NB4 (cell line): ENCODE measurements around the gene GNA14.
"Not testable (repeated sequence)": the region's sequence is repeated elsewhere in the genome, so short reads cannot be mapped to it uniquely, and the experiment has no call there.

Source experiments
- MAX ChIP-seq: IDR thresholded peaks from 2 replicates; pipeline ENCODE4 v1.6.1; 2011; ENCODE audit warnings: low read depth, low read length
- MYC ChIP-seq: IDR thresholded peaks from 2 replicates; pipeline ENCODE4 v1.6.1; 2011; ENCODE audit warnings: low read depth, low read length
- POLR2A ChIP-seq: IDR thresholded peaks from 2 replicates; pipeline ENCODE4 v1.6.1; 2011; ENCODE audit warnings: mild to moderate bottlenecking; ENCODE audit not compliant: insufficient read length; ENCODE audit errors: extremely low read depth
- TF ChIP-seq, protein P1 (sequence below): IDR thresholded peaks from one replicate; pipeline ENCODE4 v1.5.1; 2012; ENCODE audit warnings: low read depth, low read length

- not testable (repeated sequence) for TF ChIP-seq MAX, POLR2A, MYC
- TF ChIP-seq, protein P1, sequence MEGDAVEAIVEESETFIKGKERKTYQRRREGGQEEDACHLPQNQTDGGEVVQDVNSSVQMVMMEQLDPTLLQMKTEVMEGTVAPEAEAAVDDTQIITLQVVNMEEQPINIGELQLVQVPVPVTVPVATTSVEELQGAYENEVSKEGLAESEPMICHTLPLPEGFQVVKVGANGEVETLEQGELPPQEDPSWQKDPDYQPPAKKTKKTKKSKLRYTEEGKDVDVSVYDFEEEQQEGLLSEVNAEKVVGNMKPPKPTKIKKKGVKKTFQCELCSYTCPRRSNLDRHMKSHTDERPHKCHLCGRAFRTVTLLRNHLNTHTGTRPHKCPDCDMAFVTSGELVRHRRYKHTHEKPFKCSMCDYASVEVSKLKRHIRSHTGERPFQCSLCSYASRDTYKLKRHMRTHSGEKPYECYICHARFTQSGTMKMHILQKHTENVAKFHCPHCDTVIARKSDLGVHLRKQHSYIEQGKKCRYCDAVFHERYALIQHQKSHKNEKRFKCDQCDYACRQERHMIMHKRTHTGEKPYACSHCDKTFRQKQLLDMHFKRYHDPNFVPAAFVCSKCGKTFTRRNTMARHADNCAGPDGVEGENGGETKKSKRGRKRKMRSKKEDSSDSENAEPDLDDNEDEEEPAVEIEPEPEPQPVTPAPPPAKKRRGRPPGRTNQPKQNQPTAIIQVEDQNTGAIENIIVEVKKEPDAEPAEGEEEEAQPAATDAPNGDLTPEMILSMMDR: not testable (repeated sequence)
Measured at GRCh38 chr9:77687737-77688136, 39.6 kb upstream of the GNA14 start.
